CD4-positive, alpha-beta T cell treated with Interleukin-6 for 4 hours (primary cell): Measurements from ENCODE around the gene ZNF2.
A peak's percentile ranks its signal among the peaks of the same experiment; 100 is the strongest.

Experiments used
- DNase-seq: peaks from one replicate; pipeline ENCODE4 v3.0.0-alpha.2; 2020; ENCODE audit warnings: mixed read lengths

ZNF2 gene

GRCh38 chr2:95207111-95207961, 41.7 kb downstream of the ZNF2 start, which contains the start of gene ZNF892:
Gene ZNF892, plus strand, starts transcription at chr2:95207521. Its CDS starts 295 bp downstream, at chr2:95207816.
- peak; percentile 84 for DNase-seq

DNA sequence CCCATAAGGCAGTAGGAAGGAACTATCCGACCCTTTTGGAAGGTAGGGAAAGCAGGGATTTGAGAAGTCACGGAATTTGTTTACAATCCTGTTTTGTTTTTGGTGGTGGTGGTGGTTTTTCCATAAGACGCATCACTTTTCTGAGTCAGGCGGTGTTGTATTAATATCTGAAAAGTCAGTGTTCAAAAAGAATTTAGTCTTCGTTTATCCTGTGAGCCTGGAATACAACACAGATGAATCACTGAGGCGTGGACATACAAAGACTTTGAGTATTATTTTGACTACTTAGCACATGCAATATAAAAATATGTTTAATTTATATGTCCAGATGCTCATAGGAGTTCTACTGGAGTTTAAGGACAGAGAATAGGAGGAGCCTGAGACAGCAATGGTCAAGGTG, 42.5 kb downstream of the ZNF2 start:
- no peak for DNase-seq

GRCh38 chr2:95215018-95215612, 49.5 kb downstream of the ZNF2 start:
- DNase-seq = no peak

GRCh38 chr2:95220449-95220848, 54.8 kb downstream of the ZNF2 start:
- no peak for DNase-seq

DNA sequence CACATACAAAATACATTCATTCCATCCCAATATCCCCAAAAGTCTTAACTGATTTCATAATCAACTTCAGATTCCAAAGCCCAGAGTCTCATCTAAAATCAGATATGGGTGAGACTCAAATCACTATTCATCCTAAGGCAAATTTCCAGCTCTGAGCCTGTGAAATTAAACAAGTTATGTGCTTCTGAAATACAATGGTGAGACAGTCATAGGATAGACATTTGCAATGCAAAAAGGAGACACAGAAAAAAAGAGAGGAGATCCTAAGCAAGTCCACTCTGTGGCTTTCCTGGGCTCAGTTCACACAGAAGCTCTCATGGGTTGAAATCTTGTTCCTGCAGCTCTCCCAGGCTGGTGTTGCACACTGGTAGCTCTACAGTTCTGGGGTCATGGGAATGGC, 60.0 kb downstream of the ZNF2 start:
- DNase-seq = no peak

- peak; percentile 3 for DNase-seq
Measured at GRCh38 chr2:95231723-95232122, 66.1 kb downstream of the ZNF2 start.

GRCh38 chr2:95232232-95232631, 66.6 kb downstream of the ZNF2 start:
- DNase-seq = no peak
